Measurements from ENCODE around the gene KCTD15. TPM values are rescaled to one million over a fixed set of nuclear protein-coding genes. Genes with fewer than 3 reads are reported as not detected.
A peak's percentile ranks its signal among the peaks of the same experiment; 100 is the strongest.

The KCTD15 gene
- total RNA-seq, 2 experiments from 2014 or later: 5.0 to 6.2 TPM

- intact Hi-C loops (cut with micrococcal nuclease): no loop called here
- H3K27ac Mint-ChIP-seq: no peak overlapping the region
- H3K4me3 Mint-ChIP-seq: no peak overlapping the region
- no peaks in the 10 kb centered on the region for H3K36me3 Mint-ChIP-seq (ENCODE audit: low read depth)
- DNase-seq: no peak
- CTCF ChIA-PET: interaction anchor here (1.0 kb wide), 1 partner anchor 258 kb away, joined by 3 read pairs; no protein-coding TSS in a partner anchor
- no peaks in the 10 kb centered on the region for H3K9me3 Mint-ChIP-seq
- H3K27me3 Mint-ChIP-seq (ENCODE audit: low read depth): peaks cover 18% of the 10 kb centered on the region
- H3K4me1 Mint-ChIP-seq (ENCODE audit: low read depth): no peaks in the 10 kb centered on the region
Observed at GRCh38 chr19:33784432-33784831, 12.2 kb upstream of the KCTD15 start.

- no peaks in the 10 kb centered on the region for H3K9me3 Mint-ChIP-seq
- intact Hi-C loops (cut with micrococcal nuclease): no loop called here
- no peak overlapping the region for H3K4me3 Mint-ChIP-seq
- CTCF ChIA-PET: interaction anchor here (0.6 to 1.9 kb wide), 3 partner anchors 9 to 411 kb away, joined by 3 to 8 read pairs (median 3); no protein-coding TSS in a partner anchor
- H3K4me1 Mint-ChIP-seq (ENCODE audit: low read depth): no peaks in the 10 kb centered on the region
- H3K27me3 Mint-ChIP-seq (ENCODE audit: low read depth): peaks cover 7% of the 10 kb centered on the region
- DNase-seq: no peak
- no peaks in the 10 kb centered on the region for H3K36me3 Mint-ChIP-seq (ENCODE audit: low read depth)
- H3K27ac Mint-ChIP-seq: no peak overlapping the region
Observed at GRCh38 chr19:33785795-33786194, 10.9 kb upstream of the KCTD15 start.

GRCh38 chr19:33788676-33789075 lies 8.0 kb upstream of the KCTD15 start:
- intact Hi-C loops (cut with micrococcal nuclease): no loop called here
- Mint-ChIP-seq H3K9me3 (no peaks in the 10 kb centered on the region), H3K27me3 (ENCODE audit: low read depth) (peaks cover 22% of the 10 kb centered on the region), H3K4me3 (no peak overlapping the region), H3K27ac (no peak overlapping the region), H3K36me3 (ENCODE audit: low read depth) (no peaks in the 10 kb centered on the region), H3K4me1 (ENCODE audit: low read depth) (no peaks in the 10 kb centered on the region)
- CTCF ChIA-PET: interaction anchor here (1.6 kb wide), 1 partner anchor 10 kb away, joined by 9 read pairs; no protein-coding TSS in a partner anchor
- DNase-seq: no peak

GRCh38 chr19:33789344-33789743 lies 7.3 kb upstream of the KCTD15 start:
- H3K9me3 Mint-ChIP-seq: no peaks in the 10 kb centered on the region
- H3K27me3 Mint-ChIP-seq (ENCODE audit: low read depth): peaks cover 23% of the 10 kb centered on the region
- H3K4me3 Mint-ChIP-seq: no peak overlapping the region

GRCh38 chr19:33794683-33795369 lies 1.8 kb upstream of the KCTD15 start:
- no peaks in the 10 kb centered on the region for H3K4me1 Mint-ChIP-seq (ENCODE audit: low read depth)
- no peak overlapping the region for H3K27ac Mint-ChIP-seq
- intact Hi-C loops (cut with micrococcal nuclease): loop anchor here (1.0 to 5.0 kb wide), 3 partner anchors 202 to 552 kb away; no protein-coding TSS in a partner anchor
- H3K4me3 Mint-ChIP-seq: peak overlapping the region; percentile 69
- H3K27me3 Mint-ChIP-seq (ENCODE audit: low read depth): peaks cover 40% of the 10 kb centered on the region
- CTCF ChIA-PET: interaction anchor here (0.5 to 1.5 kb wide), 7 partner anchors 9 to 1418 kb away, joined by 3 to 8 read pairs (median 5); no protein-coding TSS in a partner anchor
- DNase-seq: no peak
- no peaks in the 10 kb centered on the region for H3K36me3 Mint-ChIP-seq (ENCODE audit: low read depth)
- H3K9me3 Mint-ChIP-seq: no peaks in the 10 kb centered on the region

More at GRCh38 chr19:33789344-33789743, 7.3 kb upstream of the KCTD15 start:
- CTCF ChIA-PET: no interaction called here
- H3K4me1 Mint-ChIP-seq (ENCODE audit: low read depth): no peaks in the 10 kb centered on the region
- intact Hi-C loops (cut with micrococcal nuclease): no loop called here
- no peaks in the 10 kb centered on the region for H3K36me3 Mint-ChIP-seq (ENCODE audit: low read depth)
- DNase-seq: no peak
- H3K27ac Mint-ChIP-seq: no peak overlapping the region

- CTCF ChIA-PET: interaction anchor here (0.5 to 1.8 kb wide), 10 partner anchors 9 to 1417 kb away, joined by 3 to 9 read pairs (median 4); no protein-coding TSS in a partner anchor
- peak; percentile 53 for DNase-seq
- H3K4me3 Mint-ChIP-seq: peak overlapping the region; percentile 72
- no peak overlapping the region for H3K27ac Mint-ChIP-seq
- no peaks in the 10 kb centered on the region for H3K36me3 Mint-ChIP-seq (ENCODE audit: low read depth)
- H3K27me3 Mint-ChIP-seq (ENCODE audit: low read depth): peaks cover 40% of the 10 kb centered on the region
- H3K4me1 Mint-ChIP-seq (ENCODE audit: low read depth): no peaks in the 10 kb centered on the region
- intact Hi-C loops (cut with micrococcal nuclease): loop anchor here (1.0 to 5.0 kb wide), 4 partner anchors 25 to 552 kb away; no protein-coding TSS in a partner anchor
- H3K9me3 Mint-ChIP-seq: no peaks in the 10 kb centered on the region
Observed at GRCh38 chr19:33795370-33796163, 1.1 kb upstream of the KCTD15 start.

GRCh38 chr19:33797802-33798671 lies 1.4 kb downstream of the KCTD15 start:
- no peaks in the 10 kb centered on the region for H3K9me3 Mint-ChIP-seq
- H3K36me3 Mint-ChIP-seq (ENCODE audit: low read depth): no peaks in the 10 kb centered on the region
- CTCF ChIA-PET: interaction anchor here (1.1 to 1.4 kb wide), 2 partner anchors 296 to 298 kb away, joined by 3 to 4 read pairs; no protein-coding TSS in a partner anchor
- H3K4me1 Mint-ChIP-seq (ENCODE audit: low read depth): no peaks in the 10 kb centered on the region
- no peak overlapping the region for H3K27ac Mint-ChIP-seq
- intact Hi-C loops (cut with micrococcal nuclease): loop anchor here (5.0 kb wide), 2 partner anchors 199 to 549 kb away; no protein-coding TSS in a partner anchor
- DNase-seq: no peak
- H3K4me3 Mint-ChIP-seq: peak overlapping the region; percentile 69
- peaks cover 30% of the 10 kb centered on the region for H3K27me3 Mint-ChIP-seq (ENCODE audit: low read depth)

- Mint-ChIP-seq H3K27me3 (ENCODE audit: low read depth) (peaks cover 24% of the 10 kb centered on the region), H3K36me3 (ENCODE audit: low read depth) (no peaks in the 10 kb centered on the region), H3K27ac (no peak overlapping the region), H3K9me3 (no peaks in the 10 kb centered on the region), H3K4me3 (no peak overlapping the region), H3K4me1 (ENCODE audit: low read depth) (no peaks in the 10 kb centered on the region)
- DNase-seq: no peak
- CTCF ChIA-PET: interaction anchor here (1.1 to 1.4 kb wide), 2 partner anchors 295 to 298 kb away, joined by 3 to 4 read pairs; no protein-coding TSS in a partner anchor
- intact Hi-C loops (cut with micrococcal nuclease): loop anchor here (5.0 kb wide), 2 partner anchors 199 to 549 kb away; no protein-coding TSS in a partner anchor
Observed at GRCh38 chr19:33798681-33799111, 2.0 kb downstream of the KCTD15 start.

GRCh38 chr19:33799476-33799875 lies 2.8 kb downstream of the KCTD15 start:
- Mint-ChIP-seq H3K4me1 (ENCODE audit: low read depth) (no peaks in the 10 kb centered on the region), H3K9me3 (no peaks in the 10 kb centered on the region), H3K36me3 (ENCODE audit: low read depth) (no peaks in the 10 kb centered on the region), H3K27ac (no peak overlapping the region), H3K4me3 (no peak overlapping the region), H3K27me3 (ENCODE audit: low read depth) (peaks cover 22% of the 10 kb centered on the region)
- no peak for DNase-seq
- CTCF ChIA-PET: interaction anchor here (1.1 kb wide), 1 partner anchor 294 kb away, joined by 3 read pairs; no protein-coding TSS in a partner anchor
- intact Hi-C loops (cut with micrococcal nuclease): loop anchor here (5.0 kb wide), 2 partner anchors 198 to 548 kb away; no protein-coding TSS in a partner anchor

GRCh38 chr19:33800012-33800680 lies 3.5 kb downstream of the KCTD15 start:
- no peak overlapping the region for H3K4me3 Mint-ChIP-seq
- CTCF ChIA-PET: no interaction called here
- no peak overlapping the region for H3K27ac Mint-ChIP-seq
- intact Hi-C loops (cut with micrococcal nuclease): no loop called here
- no peaks in the 10 kb centered on the region for H3K4me1 Mint-ChIP-seq (ENCODE audit: low read depth)
- H3K27me3 Mint-ChIP-seq (ENCODE audit: low read depth): peaks cover 19% of the 10 kb centered on the region
- no peaks in the 10 kb centered on the region for H3K9me3 Mint-ChIP-seq
- no peaks in the 10 kb centered on the region for H3K36me3 Mint-ChIP-seq (ENCODE audit: low read depth)
- DNase-seq: no peak

GRCh38 chr19:33801411-33801810 lies 4.7 kb downstream of the KCTD15 start:
- Mint-ChIP-seq H3K36me3 (ENCODE audit: low read depth) (no peaks in the 10 kb centered on the region), H3K9me3 (no peaks in the 10 kb centered on the region), H3K4me3 (no peak overlapping the region), H3K27ac (no peak overlapping the region), H3K27me3 (ENCODE audit: low read depth) (peaks cover 19% of the 10 kb centered on the region), H3K4me1 (ENCODE audit: low read depth) (no peaks in the 10 kb centered on the region)
- CTCF ChIA-PET: no interaction called here
- no peak for DNase-seq
- intact Hi-C loops (cut with micrococcal nuclease): no loop called here
